GM12892 (cell line): ENCODE results near the gene PLCZ1. TPM values are rescaled to one million over a fixed set of nuclear protein-coding genes. Genes with fewer than 3 reads are reported as not detected.
"Not testable (repeated sequence)": the region's sequence is repeated elsewhere in the genome, so short reads cannot be mapped to it uniquely, and the experiment has no call there.

ENCODE experiments used
- DNase-seq: peaks from one replicate; pipeline ENCODE4 v3.0.0; 2011; ENCODE audit not compliant: insufficient read length
- FAIRE-seq: peaks from 2 replicates; lab custom pipeline; 2011; peaks lifted over from hg19 to GRCh38; lab: Jason Lieb, UNC
- POLR2A ChIP-seq: IDR thresholded peaks from 2 replicates; pipeline ENCODE4 v1.6.1; 2011; ENCODE audit warnings: low read depth, low read length, control low read depth
- POLR2AphosphoS5 ChIP-seq: IDR thresholded peaks from 2 replicates; pipeline ENCODE4 v1.6.1; 2011; ENCODE audit warnings: low read depth, low read length, control low read depth
- TAF1 ChIP-seq: IDR thresholded peaks from 2 replicates; pipeline ENCODE4 v1.6.1; 2011; ENCODE audit warnings: low read depth, mild to moderate bottlenecking, control low read depth, low read length, borderline replicate concordance
- polyA plus RNA-seq: library from polyadenylated mRNA; unstranded; fragments of >200 nt; gene quantifications from one replicate; pipeline ENCODE4 v1.2.1, GENCODE V29; 2012; ENCODE audit warnings: missing spikeins, inconsistent platforms; ENCODE audit not compliant: missing spikeins

Gene PLCZ1
- not detected for polyA plus RNA-seq

- TF ChIP-seq POLR2A (no peak), TAF1 (no peak), POLR2AphosphoS5 (no peak)
- FAIRE-seq = no peak
- DNase-seq = no peak
Observed at GRCh38 chr12:18737819-18738218, at the start of gene PLCZ1, which contains the start of gene CAPZA3. Gene PLCZ1, minus strand, starts transcription at chr12:18738012. Its CDS starts 641 bp downstream, at chr12:18737371. Gene CAPZA3, plus strand, starts transcription at chr12:18738119. Its CDS starts 150 bp downstream, at chr12:18738269.

GRCh38 chr12:18785465-18785864 lies 47.7 kb upstream of the PLCZ1 start:
- not testable (repeated sequence) for FAIRE-seq, DNase-seq

- no peak for DNase-seq
- no peak for FAIRE-seq
- TF ChIP-seq POLR2A (no peak), TAF1 (no peak), POLR2AphosphoS5 (no peak)
Observed at GRCh38 chr12:18782827-18783226, 45.0 kb upstream of the PLCZ1 start.

GRCh38 chr12:18766479-18766878 lies 28.7 kb upstream of the PLCZ1 start:
- DNase-seq, FAIRE-seq: not testable (repeated sequence)

GRCh38 chr12:18755341-18755740 lies 17.5 kb upstream of the PLCZ1 start:
- no peak for DNase-seq
- TF ChIP-seq POLR2AphosphoS5 = no peak
- no peak for TF ChIP-seq TAF1
- TF ChIP-seq POLR2A = no peak
- no peak for FAIRE-seq

- FAIRE-seq (no peak), DNase-seq (no peak)
- TF ChIP-seq POLR2AphosphoS5 (no peak), TAF1 (no peak), POLR2A (no peak)
Observed at GRCh38 chr12:18754124-18754707, 16.4 kb upstream of the PLCZ1 start.

- TF ChIP-seq TAF1 = no peak
- no peak for TF ChIP-seq POLR2A
- TF ChIP-seq POLR2AphosphoS5 = no peak
- DNase-seq (no peak), FAIRE-seq (no peak)
Observed at GRCh38 chr12:18753481-18754123, 15.8 kb upstream of the PLCZ1 start.

- FAIRE-seq = no peak
- DNase-seq = no peak
- TF ChIP-seq POLR2AphosphoS5 = no peak
- TF ChIP-seq POLR2A = no peak
- TF ChIP-seq TAF1 = no peak
Observed at GRCh38 chr12:18752947-18753346, 15.1 kb upstream of the PLCZ1 start.

GRCh38 chr12:18752280-18752920 lies 14.6 kb upstream of the PLCZ1 start:
- TF ChIP-seq POLR2AphosphoS5 (no peak), POLR2A (no peak), TAF1 (no peak)
- DNase-seq = no peak
- no peak for FAIRE-seq

GRCh38 chr12:18751866-18752265 lies 14.1 kb upstream of the PLCZ1 start:
- no peak for DNase-seq
- FAIRE-seq = no peak
- TF ChIP-seq POLR2AphosphoS5 = no peak
- no peak for TF ChIP-seq TAF1
- TF ChIP-seq POLR2A = no peak

- DNase-seq = no peak
- TF ChIP-seq TAF1 = no peak
- TF ChIP-seq POLR2AphosphoS5 = no peak
- FAIRE-seq = no peak
Observed at GRCh38 chr12:18750085-18750484, 12.3 kb upstream of the PLCZ1 start.

- DNase-seq (no peak), FAIRE-seq (no peak)
- TF ChIP-seq TAF1 (no peak), POLR2A (no peak), POLR2AphosphoS5 (no peak)
Observed at GRCh38 chr12:18749386-18749957, 11.7 kb upstream of the PLCZ1 start.
